Superior temporal gyrus (tissue), 1 donor: Measurements from ENCODE around the gene A2ML1.
A peak's percentile ranks its signal among the peaks of the same experiment; 100 is the strongest.
"Not testable (repeated sequence)": the region's sequence is repeated elsewhere in the genome, so short reads cannot be mapped to it uniquely, and the experiment has no call there.

Source experiments
- DNase-seq: peaks from one replicate; pipeline ENCODE4 v3.0.0-alpha.2; 2016; ENCODE audit errors: extremely low spot score

Gene A2ML1

DNA sequence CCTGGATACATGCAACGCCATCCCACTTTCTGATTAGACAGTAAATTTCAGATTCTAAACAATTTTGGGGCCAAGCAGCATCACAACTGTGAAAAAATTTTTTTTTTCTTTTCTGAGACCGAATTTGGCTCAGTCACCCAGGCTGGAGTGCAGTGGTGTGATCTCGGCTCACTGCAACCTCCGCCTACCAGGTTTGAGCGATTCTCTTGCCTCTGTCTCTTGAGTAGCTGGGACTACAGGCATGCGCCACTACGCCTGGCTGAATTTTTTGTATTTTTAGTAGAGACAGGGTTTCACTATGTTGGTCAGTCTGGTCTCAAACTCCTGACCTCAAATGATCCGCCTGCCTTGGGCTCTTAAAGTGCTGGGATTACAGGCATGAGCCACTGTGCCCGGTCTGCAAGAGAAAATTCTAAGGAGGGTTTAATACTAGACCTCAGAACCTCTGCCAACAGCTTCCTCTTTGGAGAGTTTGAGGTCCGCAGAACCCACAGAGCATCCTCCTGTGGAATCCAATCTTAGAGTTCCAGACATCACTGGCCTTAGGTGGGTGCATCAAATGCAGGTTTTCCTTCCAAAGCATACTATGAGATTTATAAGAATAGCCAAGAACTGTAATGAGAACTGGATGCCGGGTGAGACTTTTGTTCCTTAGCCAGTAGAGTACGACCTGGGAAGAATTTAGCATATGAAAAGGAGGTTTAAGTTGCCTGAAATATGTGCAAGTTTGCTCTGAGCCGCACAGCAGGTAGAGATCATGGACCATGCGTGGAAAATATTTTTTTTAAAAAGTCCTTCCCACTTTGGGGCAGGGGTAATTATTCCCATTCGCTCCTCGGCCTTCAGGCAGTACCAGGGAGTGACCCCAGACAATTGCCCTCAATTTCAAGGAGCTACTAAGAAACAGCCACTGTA, 84.1 kb downstream of the A2ML1 start:
- DNase-seq = no peak

DNA sequence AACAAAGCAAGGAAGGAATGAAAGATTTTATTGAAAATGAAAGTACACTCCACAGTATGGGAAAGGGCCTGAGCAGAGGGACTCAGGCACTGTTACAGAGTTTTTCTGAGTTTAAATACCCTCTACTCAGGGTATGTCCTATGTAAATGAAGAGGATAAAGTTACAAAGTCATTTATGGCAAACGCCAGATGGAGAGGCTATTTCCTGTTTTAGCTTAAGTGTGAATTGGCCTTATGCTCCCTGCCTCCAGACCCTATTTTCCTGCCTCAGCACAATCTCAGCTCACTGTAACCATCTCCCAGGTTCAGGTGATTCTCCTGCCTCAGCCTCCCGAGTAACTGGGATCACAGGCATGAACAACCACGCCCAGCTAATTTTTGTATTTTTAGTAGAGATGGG, 85.1 kb downstream of the A2ML1 start:
- no peak for DNase-seq

DNA sequence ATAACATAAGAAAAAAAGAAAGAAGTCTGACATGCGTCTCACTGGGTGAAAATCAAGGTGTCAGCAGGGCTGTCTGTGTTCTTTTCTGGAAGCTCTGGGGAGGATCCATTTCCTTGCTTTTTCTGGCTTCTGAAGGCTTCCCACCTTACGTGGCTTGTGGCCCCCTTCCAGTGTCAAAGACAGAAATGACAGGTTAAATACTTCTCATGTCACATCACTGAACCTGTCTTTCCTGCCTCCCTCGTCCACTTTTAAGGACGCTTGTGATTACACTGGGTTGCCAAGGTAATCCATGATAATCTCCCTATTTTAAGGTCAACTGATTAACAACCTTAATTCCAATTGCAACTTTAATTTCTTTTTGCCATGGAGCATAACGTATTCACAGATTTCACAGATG, 87.3 kb downstream of the A2ML1 start:
- DNase-seq = no peak

DNA sequence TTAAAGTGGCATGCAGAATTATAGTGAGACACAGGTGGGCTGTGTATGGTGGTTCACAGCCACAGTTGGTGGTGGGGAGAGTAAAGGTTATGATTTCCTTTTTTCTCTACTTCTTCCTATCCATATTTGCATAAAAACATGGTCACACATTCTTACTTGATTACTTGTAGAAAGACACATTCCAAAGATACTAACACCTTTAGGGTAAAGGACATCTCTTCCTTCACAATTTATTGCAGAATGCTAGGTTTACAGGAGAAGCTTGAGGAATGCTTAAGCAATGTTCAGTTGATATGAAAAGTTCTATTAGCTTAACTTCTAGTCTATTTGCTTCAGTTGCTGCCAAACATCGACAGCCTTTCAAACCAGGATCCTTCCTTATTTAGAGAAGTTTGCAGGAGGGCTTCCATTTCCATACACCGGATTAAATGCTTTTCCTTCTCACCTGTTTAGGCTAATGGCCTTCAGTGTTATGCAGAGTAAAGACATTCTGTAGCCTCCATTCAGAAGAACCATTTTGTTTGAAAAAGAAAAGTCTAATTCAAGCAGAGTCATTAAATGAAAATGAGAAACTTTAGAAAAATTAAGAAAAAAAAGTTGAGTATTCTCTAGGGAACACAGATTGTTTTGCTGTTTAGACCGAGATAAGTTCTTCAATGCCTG, 89.3 kb downstream of the A2ML1 start:
- DNase-seq = no peak

DNA sequence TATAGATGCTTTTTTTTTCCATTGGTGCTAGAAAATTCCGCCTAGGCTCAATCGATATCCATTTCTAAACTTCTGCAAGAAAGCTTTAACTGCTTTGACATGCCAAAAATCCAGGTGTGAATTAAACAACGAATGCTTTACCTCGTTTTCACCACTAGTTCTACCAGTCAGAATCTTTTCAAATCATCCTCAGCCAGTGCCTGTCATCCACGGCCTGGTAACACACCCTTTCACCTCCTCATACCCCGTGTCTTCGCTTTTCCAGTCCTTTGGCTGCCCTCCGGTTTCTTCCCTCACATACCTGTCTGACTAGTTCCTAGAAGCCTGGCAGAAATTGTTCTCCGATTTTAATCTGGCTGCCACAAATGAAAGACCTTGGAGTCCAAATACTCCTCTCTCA, 90.5 kb downstream of the A2ML1 start:
- DNase-seq = no peak

DNA sequence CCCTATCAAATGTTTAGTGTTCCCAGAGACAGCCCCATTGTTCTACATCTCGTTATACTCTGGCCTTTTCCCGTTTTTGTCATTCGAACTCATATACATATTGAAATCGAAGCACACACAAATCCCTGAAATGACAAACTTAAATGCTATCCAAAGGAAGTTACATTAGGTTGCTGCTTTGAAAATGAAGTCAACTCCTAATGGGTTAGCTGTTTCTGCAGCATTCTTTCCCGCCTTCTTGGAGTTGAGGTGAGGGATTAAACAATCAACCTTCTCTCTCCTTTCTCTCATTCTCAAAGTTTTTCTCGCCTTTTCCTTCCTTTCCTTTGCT, 91.2 kb downstream of the A2ML1 start:
- DNase-seq = no peak

DNA sequence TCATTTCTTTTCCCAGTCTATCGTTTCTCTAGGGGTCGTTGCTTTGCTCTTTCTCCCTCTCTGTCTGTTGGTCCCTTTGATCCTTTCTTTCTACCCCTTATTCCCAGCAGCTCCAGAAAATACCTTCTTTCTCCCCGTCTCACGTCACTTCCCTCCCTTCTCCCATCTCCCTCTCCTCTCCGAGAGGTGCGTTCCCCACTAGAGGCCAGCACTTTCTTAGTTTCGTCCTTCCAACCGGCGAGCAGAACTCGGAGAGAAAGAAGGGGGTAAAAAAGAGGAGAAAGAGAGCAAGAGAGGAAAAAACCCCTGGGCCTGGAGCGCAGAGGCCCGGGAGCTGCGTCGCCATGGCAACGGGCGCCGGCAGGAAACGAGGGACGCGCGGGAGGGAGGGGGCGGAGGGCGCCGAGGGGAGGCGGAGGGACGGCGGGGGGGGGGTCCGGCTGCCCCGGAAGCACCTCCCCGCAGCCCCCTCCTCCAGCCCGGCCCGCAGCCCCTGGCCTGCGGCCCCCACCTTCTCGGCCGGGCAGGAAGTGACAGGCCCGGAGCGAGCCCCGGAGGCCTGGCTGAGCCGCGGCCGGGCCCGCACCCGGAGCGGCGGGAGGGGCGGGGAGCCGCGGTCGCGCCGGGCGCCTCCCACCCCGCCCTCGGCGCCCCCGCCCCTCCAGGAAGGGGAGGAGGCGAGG, 91.8 kb downstream of the A2ML1 start, which contains the start of gene PHC1:
TSS of gene PHC1 (plus strand) at position 477 of the 683 bp plus-strand sequence. CDS start 3,169 bp downstream, outside the sequence.
- peak; percentile 81 for DNase-seq

DNA sequence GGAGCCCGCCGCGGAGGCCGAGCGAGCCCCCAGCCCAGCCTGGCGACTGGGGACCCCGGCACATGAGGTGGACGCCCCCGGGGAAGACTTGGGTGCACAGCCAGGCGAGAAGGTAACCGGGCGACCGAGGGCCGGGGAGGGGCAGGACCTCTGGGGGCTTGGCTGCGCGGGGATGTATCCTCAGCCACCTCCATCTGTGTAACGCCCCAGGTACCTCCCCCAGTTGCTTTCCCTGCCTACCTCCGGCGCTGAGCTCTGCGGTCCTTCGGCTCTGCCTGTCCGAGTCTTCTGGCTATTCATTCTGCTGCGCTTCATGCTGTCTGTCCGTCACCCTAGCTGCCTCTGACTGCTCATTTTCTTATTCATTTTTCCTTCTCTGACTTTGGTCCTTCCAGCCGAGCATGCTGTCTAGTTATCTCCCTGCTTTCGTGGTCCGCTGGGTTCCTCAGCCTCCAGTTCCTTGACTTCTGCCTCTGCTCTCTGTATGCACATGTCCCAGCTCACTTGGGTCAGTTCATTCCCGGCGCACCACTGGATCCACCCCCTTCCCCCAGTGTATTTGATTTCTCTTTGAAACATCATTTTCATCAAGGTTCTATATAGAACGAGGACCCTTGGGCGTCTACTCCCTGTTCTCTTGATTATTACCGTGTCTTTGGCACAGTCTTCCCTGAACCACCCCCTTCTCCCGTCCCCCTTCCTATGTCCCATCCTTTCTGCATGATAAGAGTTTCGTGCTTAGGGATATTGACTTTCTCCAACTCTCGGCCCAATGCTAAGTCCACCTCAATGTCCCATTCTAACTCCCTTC, 92.5 kb downstream of the A2ML1 start:
- DNase-seq = peak; percentile 40

DNA sequence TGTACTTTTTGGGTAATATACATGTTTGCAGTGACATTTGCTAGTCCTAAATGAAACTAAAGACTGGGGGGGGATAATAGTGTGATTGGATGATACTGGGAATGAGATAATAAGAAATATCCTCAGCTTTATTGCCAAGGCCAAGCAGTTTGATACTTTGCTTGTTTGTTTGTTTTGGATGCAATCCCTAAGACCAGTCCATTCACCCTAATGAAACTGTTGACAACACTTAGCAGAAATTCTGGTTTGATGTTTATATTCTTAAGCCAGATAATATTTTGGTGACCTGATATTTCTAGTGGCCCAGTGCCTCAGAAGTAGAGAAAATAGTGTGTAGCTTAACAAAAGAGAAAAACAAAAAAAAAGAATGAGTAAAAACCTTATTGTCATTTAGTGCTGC, 93.7 kb downstream of the A2ML1 start:
- DNase-seq = peak; percentile 18

DNA sequence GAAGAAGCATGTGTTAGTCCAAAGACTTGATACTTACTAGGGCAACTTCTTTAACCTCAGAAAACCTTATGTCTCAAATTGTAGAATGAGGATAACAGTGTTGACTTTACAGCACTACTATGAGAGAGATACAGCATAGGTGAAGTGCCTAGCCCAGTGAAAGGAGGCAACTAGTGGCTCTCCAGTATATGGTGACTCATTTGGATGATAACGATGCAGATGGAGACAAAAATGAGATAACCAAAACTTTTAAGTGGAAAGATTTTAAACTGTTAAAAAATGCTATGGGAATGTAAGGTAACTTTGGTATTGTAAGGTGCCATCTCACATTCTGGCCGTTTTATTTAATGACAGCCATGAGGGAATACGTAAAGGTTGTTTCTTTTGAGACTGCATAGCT, 94.6 kb downstream of the A2ML1 start:
- no peak for DNase-seq

DNA sequence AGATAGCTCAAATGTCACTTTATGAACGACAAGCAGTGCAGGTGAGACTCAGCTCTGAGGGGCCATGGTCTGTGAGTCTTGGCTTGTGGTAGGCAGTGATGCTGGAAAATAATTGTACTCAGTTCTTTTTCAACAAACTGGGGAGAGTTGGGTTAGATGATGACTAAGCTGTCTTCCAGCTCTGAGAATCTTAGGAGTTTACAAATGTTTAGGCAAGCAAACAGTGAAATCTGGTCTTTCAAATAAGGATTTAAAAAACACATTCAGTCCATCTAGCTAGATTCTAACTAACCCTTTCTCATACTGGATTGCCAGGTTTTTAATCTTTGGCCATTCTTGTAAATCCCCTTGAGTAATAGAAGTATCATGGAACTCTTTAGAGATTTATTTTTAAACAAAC, 95.3 kb downstream of the A2ML1 start:
- no peak for DNase-seq

DNA sequence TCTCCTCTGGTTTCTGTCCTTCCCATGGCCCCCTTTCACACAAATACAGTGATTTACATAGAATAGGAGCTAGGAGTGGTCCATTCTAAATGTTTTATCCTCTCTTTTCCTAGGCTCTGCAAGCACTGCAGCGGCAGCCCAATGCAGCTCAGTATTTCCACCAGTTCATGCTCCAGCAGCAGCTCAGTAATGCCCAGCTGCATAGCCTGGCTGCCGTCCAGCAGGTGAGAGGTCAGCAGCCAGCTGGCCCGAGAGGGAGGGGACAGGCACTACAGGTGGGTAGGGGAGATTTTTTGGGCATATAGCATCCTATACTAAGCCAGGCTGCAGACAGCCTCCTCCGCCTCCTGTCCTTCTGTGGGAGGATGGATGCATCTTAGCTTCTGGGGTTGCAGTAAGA, 97.2 kb downstream of the A2ML1 start:
- not testable (repeated sequence) for DNase-seq

DNA sequence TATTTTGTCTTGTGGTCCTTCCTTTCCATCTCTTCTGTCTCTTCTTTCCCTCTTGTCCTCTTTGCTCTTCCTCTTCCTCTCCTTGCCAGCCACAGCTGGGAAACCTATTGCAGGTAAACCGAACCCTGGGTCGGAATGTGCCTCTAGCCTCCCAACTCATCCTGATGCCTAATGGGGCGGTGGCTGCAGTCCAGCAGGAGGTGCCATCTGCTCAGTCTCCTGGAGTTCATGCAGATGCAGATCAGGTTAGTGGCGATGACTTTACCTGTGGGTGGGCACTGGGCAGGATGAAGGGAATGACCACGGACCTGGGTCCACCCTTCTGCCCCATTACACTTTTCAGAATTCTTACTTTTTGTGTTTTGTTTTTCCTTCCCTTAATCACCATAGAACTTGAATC, 100.1 kb downstream of the A2ML1 start:
- DNase-seq = no peak
